Brain microvascular endothelial cell (primary cell): ENCODE results near the gene KRT83.

Experiments used
- DNase-seq: peaks from one replicate; pipeline ENCODE4 v3.0.0-alpha.2; 2020
- H3K27ac ChIP-seq: fragments of 250-450 bp; sonication (Bioruptor Pico); 2 replicates; pipeline ENCODE4 v1.5.1; 2020; ENCODE audit warnings: mild to moderate bottlenecking, moderate library complexity
- H3K27me3 ChIP-seq: fragments of 250-450 bp; sonication (Bioruptor Pico); replicated peaks from 2 replicates; pipeline ENCODE4 v1.5.1; 2020; ENCODE audit warnings: mild to moderate bottlenecking
- H3K36me3 ChIP-seq: fragments of 250-450 bp; sonication (Bioruptor Pico); replicated peaks from 2 replicates; pipeline ENCODE4 v1.5.1; 2020; ENCODE audit warnings: mild to moderate bottlenecking
- H3K4me3 ChIP-seq: 2 replicates; pipeline ENCODE4 v1.5.1; 2011; ENCODE audit warnings: low read depth, mild to moderate bottlenecking, control low read depth, low read length, moderate library complexity
- in situ Hi-C: cut with HindIII; loops from 2 replicates; pipeline ENCODE4 v1.10.0; 2017; ENCODE audit warnings: low sequenced_read_pairs, low pct_ligation_motif_present
- TF ChIP-seq, protein P1 (sequence below): IDR thresholded peaks from 2 replicates; pipeline ENCODE4 v1.5.1; 2011; ENCODE audit warnings: low read depth, mild to moderate bottlenecking, moderate library complexity, low read length, control low read depth, inconsistent platforms; ENCODE audit errors: missing control alignments

Gene KRT83

DNA sequence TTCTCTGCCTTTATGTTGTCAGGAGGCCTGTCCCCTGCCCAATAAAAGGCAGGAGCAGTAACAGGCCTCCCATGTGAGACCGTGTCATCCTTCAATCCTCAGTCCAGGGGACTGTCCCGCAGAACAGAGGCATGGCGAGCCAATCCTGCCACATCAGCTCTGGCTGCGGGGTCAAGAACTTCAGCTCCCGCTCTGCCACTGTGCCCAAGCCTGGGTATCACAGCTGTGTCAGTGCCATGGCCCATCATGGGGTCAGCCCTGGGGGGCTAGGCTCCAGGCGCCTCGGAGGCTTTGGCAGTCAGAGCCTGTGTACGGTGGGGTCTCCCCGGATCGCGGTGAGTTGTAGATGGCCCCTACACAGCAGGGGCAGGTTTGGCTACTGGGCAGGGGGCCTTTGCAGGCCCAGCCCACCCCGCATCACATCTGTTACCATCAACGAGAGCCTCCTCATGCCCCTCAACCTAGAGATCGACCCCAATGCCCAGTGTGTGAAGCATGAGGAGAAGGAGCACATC lies 19.9 kb upstream of the KRT83 start:
- in situ Hi-C loops = no loop called here
- no peak overlapping the region for H3K27ac ChIP-seq
- H3K4me3 ChIP-seq = no peak overlapping the region
- no peak for DNase-seq
- H3K36me3 ChIP-seq = no peaks in the 10 kb centered on the region
- TF ChIP-seq, protein P1, sequence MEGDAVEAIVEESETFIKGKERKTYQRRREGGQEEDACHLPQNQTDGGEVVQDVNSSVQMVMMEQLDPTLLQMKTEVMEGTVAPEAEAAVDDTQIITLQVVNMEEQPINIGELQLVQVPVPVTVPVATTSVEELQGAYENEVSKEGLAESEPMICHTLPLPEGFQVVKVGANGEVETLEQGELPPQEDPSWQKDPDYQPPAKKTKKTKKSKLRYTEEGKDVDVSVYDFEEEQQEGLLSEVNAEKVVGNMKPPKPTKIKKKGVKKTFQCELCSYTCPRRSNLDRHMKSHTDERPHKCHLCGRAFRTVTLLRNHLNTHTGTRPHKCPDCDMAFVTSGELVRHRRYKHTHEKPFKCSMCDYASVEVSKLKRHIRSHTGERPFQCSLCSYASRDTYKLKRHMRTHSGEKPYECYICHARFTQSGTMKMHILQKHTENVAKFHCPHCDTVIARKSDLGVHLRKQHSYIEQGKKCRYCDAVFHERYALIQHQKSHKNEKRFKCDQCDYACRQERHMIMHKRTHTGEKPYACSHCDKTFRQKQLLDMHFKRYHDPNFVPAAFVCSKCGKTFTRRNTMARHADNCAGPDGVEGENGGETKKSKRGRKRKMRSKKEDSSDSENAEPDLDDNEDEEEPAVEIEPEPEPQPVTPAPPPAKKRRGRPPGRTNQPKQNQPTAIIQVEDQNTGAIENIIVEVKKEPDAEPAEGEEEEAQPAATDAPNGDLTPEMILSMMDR = no peak
- peaks cover 4% of the 10 kb centered on the region for H3K27me3 ChIP-seq

DNA sequence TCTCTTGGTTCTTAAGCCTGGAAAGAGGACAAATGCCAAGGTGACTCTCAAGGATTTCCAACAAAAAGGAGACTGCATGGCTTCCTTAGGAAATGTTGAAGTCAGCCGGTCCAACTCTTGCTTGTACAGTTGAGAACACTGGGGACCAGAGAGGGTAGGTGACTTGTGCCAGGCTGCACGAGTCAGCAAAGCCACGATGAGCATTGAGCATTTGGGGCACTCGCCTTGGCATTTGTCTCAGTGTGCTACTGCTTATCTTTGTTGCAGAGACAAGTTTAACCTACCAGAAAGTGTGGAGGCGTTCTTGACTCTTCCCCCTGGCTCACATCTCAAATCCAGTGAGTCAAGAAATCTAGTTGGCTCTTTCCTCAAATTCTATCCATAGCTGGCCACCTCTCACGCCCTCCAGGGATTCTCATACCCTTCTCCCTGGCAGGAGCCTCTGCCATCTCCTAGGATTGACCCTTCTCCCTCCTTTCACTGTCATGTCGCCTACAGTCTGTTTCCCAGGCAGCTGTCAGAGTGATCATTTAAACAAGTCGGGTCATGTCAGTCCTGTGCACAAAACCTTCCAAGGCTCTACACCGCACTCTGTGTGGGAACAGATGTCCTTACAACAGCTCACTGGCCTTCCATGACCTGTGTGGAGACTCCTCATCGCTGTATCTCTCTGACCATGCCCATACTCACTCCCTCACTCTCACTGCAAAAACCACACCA lies 17.2 kb upstream of the KRT83 start:
- in situ Hi-C loops = no loop called here
- no peak overlapping the region for H3K4me3 ChIP-seq
- H3K36me3 ChIP-seq = no peaks in the 10 kb centered on the region
- no peak for DNase-seq
- H3K27me3 ChIP-seq = peaks cover 4% of the 10 kb centered on the region
- H3K27ac ChIP-seq = no peak overlapping the region
- TF ChIP-seq, protein P1 = no peak

GRCh38 chr12:52337054-52337453 lies 15.9 kb upstream of the KRT83 start:
- in situ Hi-C loops = no loop called here
- Histone ChIP-seq H3K27me3 (peaks cover 4% of the 10 kb centered on the region), H3K36me3 (no peaks in the 10 kb centered on the region), H3K27ac (no peak overlapping the region), H3K4me3 (no peak overlapping the region)
- TF ChIP-seq, protein P1 = no peak
- no peak for DNase-seq

- in situ Hi-C loops = no loop called here
- H3K4me3 ChIP-seq = no peak overlapping the region
- H3K27ac ChIP-seq = no peak overlapping the region
- DNase-seq = no peak
- no peaks in the 10 kb centered on the region for H3K36me3 ChIP-seq
- TF ChIP-seq, protein P1 = no peak
- peaks cover 4% of the 10 kb centered on the region for H3K27me3 ChIP-seq
These were observed 15.4 kb upstream of the KRT83 start for GRCh38 chr12:52336641-52337040.

DNA sequence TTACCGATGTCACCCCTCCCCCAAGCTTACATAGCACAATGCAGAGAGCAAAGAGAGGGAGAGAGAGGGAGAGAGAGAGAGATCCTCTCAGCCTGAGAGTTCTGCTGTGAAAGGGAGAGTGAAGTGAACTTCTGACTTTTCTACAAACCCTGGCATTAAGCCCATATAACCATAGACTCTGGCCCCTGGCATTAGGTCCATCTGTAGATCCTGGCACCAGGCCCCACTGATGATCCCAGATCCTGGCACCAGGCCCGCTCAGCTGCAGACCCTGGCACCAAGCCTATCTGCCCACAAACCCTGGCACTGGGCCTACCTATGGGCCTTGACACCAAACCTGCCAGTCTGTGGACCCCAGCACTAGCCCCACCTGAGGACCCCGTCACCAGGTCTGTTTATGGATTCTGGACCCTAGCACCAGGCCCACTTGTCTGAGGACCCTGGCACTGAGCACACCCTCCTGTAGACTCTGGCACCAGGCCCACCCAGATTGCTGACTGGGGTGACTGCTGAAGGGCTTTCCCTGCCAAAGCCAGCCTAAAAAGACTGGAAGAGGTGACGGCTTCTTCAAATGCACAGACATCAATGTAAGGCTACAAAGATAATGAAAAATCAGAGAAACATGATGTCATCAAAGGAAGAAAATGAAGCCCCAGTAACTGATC lies 14.5 kb upstream of the KRT83 start:
- peaks cover 4% of the 10 kb centered on the region for H3K27me3 ChIP-seq
- in situ Hi-C loops = no loop called here
- TF ChIP-seq, protein P1 = no peak
- H3K4me3 ChIP-seq = no peak overlapping the region
- H3K27ac ChIP-seq = no peak overlapping the region
- DNase-seq = no peak
- H3K36me3 ChIP-seq = no peaks in the 10 kb centered on the region
